DOHH2 (cell line): Measurements from ENCODE around the gene LRAT.

Source experiments
- H3F3A ChIP-seq: fragments of 200-600 bp; sonication (generic), shearing (Covaris generic); 2 replicates; pipeline ENCODE4 v1.6.0; 2016; ENCODE audit warnings: antibody characterized with exemption, mild to moderate bottlenecking; ENCODE audit not compliant: control insufficient read depth, insufficient read depth
- H3K27ac ChIP-seq: fragments of 200-600 bp; sonication (generic); 2 replicates; pipeline ENCODE4 v1.5.1; 2014; ENCODE audit warnings: low read depth, mild to moderate bottlenecking, low read length, moderate library complexity
- H3K27me3 ChIP-seq: fragments of 200-600 bp; sonication (generic); 2 replicates; pipeline ENCODE4 v1.6.1; 2014; ENCODE audit warnings: mild to moderate bottlenecking, low read length, mixed read lengths; ENCODE audit not compliant: control insufficient read depth
- H3K36me3 ChIP-seq: fragments of 200-600 bp; sonication (generic); 2 replicates; pipeline ENCODE4 v1.6.1; 2014; ENCODE audit warnings: mild to moderate bottlenecking, low read length, moderate library complexity, mixed read lengths; ENCODE audit not compliant: control insufficient read depth
- H3K4me1 ChIP-seq: fragments of 200-600 bp; sonication (generic); 2 replicates; pipeline ENCODE4 v1.6.1; 2014; ENCODE audit warnings: mild to moderate bottlenecking, low read length, mixed read lengths; ENCODE audit not compliant: control insufficient read depth
- H3K4me2 ChIP-seq: fragments of 200-600 bp; sonication (generic); 2 replicates; pipeline ENCODE4 v1.6.0; 2014; ENCODE audit warnings: mild to moderate bottlenecking, low read length, moderate library complexity
- H3K4me3 ChIP-seq: fragments of 200-600 bp; sonication (generic); 2 replicates; pipeline ENCODE4 v1.5.1; 2014; ENCODE audit warnings: mild to moderate bottlenecking, low read length, mixed read lengths
- H3K79me2 ChIP-seq: fragments of 200-600 bp; sonication (generic); 2 replicates; pipeline ENCODE4 v1.6.1; 2014; ENCODE audit warnings: mild to moderate bottlenecking, low read length, mixed read lengths; ENCODE audit not compliant: control insufficient read depth
- H3K9me2 ChIP-seq: fragments of 200-600 bp; sonication (generic); replicated peaks from 2 replicates; pipeline ENCODE4 v1.6.1; 2014; ENCODE audit warnings: mild to moderate bottlenecking, low read length, mixed read lengths; ENCODE audit not compliant: control insufficient read depth
- H3K9me3 ChIP-seq: fragments of 200-600 bp; sonication (generic); 2 replicates; pipeline ENCODE4 v1.6.1; 2014; ENCODE audit warnings: antibody characterized with exemption, low read length, mixed read lengths; ENCODE audit not compliant: control insufficient read depth, insufficient read depth
- H4K20me1 ChIP-seq: fragments of 200-600 bp; sonication (generic); 2 replicates; pipeline ENCODE4 v1.6.0; 2014; ENCODE audit warnings: low read depth, mild to moderate bottlenecking, antibody characterized with exemption, low read length, moderate library complexity; ENCODE audit not compliant: control insufficient read depth, insufficient read depth
- EZH2phosphoT487 ChIP-seq: fragments of 200-600 bp; sonication (generic); IDR thresholded peaks from 2 replicates; pipeline ENCODE4 v1.6.1; 2017; ENCODE audit warnings: borderline replicate concordance, mild to moderate bottlenecking, antibody characterized with exemption, low read length, moderate library complexity, mixed read lengths
- TF ChIP-seq, protein P1 (sequence below): fragments of 200-600 bp; sonication (generic); IDR thresholded peaks from one replicate; pipeline ENCODE4 v1.5.1; 2014; ENCODE audit warnings: antibody characterized with exemption, mild to moderate bottlenecking, low read depth, low read length; ENCODE audit not compliant: poor library complexity, severe bottlenecking

Gene LRAT

DNA sequence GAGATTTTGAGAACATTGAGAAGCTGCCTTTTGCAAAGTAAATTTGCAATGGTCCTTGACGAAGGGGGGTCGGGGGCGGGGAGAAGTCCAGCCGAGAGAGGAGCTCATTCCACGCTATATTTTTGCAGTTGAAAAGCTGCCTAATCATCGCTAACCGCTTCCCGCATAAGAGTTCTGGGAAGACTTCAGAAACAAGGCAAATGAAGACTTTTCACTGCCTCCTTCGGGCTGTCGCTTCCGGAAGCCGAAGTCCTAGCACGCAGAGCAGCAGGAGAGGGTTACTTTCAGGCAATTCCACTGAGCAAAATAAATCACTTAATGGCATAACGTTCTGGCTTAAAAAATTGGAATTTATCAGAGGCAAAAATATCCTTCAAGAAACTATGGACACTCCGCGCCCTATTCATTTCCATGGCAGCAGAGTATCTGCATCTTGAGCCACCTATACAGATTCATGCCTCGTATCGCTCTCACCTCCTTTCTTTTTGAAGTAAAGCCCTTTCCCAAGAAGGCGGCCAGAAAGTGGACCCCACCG lies 2.6 kb upstream of the LRAT start:
- H3F3A ChIP-seq = no peaks in the 10 kb centered on the region
- H3K36me3 ChIP-seq = no peaks in the 10 kb centered on the region
- no peaks in the 10 kb centered on the region for H3K79me2 ChIP-seq
- no peaks in the 10 kb centered on the region for H4K20me1 ChIP-seq
- TF ChIP-seq EZH2phosphoT487 = no peak
- TF ChIP-seq, protein P1, sequence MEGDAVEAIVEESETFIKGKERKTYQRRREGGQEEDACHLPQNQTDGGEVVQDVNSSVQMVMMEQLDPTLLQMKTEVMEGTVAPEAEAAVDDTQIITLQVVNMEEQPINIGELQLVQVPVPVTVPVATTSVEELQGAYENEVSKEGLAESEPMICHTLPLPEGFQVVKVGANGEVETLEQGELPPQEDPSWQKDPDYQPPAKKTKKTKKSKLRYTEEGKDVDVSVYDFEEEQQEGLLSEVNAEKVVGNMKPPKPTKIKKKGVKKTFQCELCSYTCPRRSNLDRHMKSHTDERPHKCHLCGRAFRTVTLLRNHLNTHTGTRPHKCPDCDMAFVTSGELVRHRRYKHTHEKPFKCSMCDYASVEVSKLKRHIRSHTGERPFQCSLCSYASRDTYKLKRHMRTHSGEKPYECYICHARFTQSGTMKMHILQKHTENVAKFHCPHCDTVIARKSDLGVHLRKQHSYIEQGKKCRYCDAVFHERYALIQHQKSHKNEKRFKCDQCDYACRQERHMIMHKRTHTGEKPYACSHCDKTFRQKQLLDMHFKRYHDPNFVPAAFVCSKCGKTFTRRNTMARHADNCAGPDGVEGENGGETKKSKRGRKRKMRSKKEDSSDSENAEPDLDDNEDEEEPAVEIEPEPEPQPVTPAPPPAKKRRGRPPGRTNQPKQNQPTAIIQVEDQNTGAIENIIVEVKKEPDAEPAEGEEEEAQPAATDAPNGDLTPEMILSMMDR = no peak
- no peaks in the 10 kb centered on the region for H3K27me3 ChIP-seq
- H3K9me3 ChIP-seq = peaks cover 5% of the 10 kb centered on the region; the same call in 1 of the 2 replicates
- no peak overlapping the region for H3K27ac ChIP-seq
- no peak overlapping the region for H3K4me2 ChIP-seq
- no peak overlapping the region for H3K4me3 ChIP-seq
- no peaks in the 10 kb centered on the region for H3K9me2 ChIP-seq
- no peaks in the 10 kb centered on the region for H3K4me1 ChIP-seq

DNA sequence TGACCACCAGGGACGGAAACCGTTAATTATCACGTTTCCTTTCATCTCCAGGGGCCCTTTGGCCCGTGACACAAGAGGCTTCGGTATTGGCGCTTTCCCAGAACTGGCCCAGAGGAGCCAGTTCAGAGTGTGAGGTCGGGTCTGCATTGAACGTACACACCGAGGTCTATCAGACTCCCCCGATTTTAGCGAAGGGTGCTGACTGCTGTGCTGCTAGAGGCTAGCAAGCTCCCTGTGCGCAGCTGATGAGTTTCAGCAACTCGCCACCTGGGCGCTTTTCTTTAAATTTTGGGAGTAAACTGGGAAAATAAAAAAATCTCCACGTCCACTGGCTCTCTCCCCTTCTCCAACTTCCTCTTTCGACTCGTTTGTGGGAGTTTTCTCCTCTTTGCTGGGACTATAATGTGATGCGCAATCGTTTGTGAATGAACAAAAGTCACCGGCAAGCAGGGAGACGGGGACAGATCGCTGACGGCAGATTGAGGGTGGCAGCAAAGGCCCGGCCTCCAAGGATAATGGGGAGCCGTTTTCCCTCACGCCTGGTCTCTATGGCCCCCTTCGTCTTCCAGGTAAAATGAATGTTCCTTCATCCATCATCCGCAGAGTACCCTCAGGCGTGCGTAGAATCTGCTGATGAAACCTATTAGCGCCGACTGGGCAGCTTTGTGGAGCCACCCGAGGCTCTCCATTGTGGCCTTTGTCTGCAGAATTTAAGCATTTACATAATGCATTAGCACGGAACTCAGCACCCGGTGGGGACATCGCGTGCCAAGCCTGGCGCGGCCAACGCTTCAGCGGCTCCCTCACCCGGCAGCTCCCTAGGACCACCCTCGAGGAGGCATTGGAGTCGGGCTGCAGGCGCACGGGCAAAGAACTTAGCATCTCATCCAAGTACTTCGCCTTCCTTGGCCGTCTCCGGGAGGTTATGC lies 1.6 kb upstream of the LRAT start:
- Histone ChIP-seq H3K4me3 (no peak overlapping the region), H3K4me2 (no peak overlapping the region), H3K4me1 (no peaks in the 10 kb centered on the region), H3K79me2 (no peaks in the 10 kb centered on the region), H3F3A (no peaks in the 10 kb centered on the region), H3K27ac (no peak overlapping the region), H3K36me3 (no peaks in the 10 kb centered on the region), H3K27me3 (no peaks in the 10 kb centered on the region), H4K20me1 (no peaks in the 10 kb centered on the region), H3K9me3 (peaks cover 5% of the 10 kb centered on the region; the same call in 1 of the 2 replicates), H3K9me2 (no peaks in the 10 kb centered on the region)
- no peak for TF ChIP-seq EZH2phosphoT487
- TF ChIP-seq, protein P1 = no peak

DNA sequence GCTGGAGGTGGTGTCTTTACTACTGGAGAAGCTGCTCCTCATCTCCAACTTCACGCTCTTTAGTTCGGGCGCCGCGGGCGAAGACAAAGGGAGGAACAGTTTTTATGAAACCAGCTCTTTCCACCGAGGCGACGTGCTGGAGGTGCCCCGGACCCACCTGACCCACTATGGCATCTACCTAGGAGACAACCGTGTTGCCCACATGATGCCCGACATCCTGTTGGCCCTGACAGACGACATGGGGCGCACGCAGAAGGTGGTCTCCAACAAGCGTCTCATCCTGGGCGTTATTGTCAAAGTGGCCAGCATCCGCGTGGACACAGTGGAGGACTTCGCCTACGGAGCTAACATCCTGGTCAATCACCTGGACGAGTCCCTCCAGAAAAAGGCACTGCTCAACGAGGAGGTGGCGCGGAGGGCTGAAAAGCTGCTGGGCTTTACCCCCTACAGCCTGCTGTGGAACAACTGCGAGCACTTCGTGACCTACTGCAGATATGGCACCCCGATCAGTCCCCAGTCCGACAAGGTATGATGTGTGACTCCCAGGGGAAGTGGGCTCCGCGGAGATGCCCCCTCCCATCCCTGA lies 634 bp downstream of the LRAT start:
- no peak overlapping the region for H3K4me2 ChIP-seq
- H3K27me3 ChIP-seq = no peaks in the 10 kb centered on the region

More for the DNA sequence above, 634 bp downstream of the LRAT start:
- H3K36me3 ChIP-seq = no peaks in the 10 kb centered on the region
- TF ChIP-seq, protein P1 = no peak
- TF ChIP-seq EZH2phosphoT487 = no peak
- no peaks in the 10 kb centered on the region for H3K9me2 ChIP-seq
- no peaks in the 10 kb centered on the region for H3F3A ChIP-seq
- H3K4me3 ChIP-seq = no peak overlapping the region
- H3K4me1 ChIP-seq = no peaks in the 10 kb centered on the region
- H4K20me1 ChIP-seq = no peaks in the 10 kb centered on the region
- no peak overlapping the region for H3K27ac ChIP-seq
- H3K9me3 ChIP-seq = peaks cover 5% of the 10 kb centered on the region; the same call in 1 of the 2 replicates
- H3K79me2 ChIP-seq = no peaks in the 10 kb centered on the region
